ENCODE data around the gene LDB2.

Gene LDB2

GRCh38 chr4:16836324-16836723 is 62.1 kb downstream of the LDB2 start:
- DNase-seq (ENCODE audit: low spot score) = no peak
- in situ Hi-C loops (cut with MboI; ENCODE audit: low sequenced_read_pairs, unreplicated experiment) = no loop called here

GRCh38 chr4:16835597-16836247 is 62.7 kb downstream of the LDB2 start:
- no peak for TF ChIP-seq CTCF (IDR thresholded peaks at IDR 0.05; ENCODE audit: borderline replicate concordance, control extremely low read depth, extremely low read depth, insufficient read depth, missing control alignments)
- no peak for DNase-seq (ENCODE audit: low spot score)
- in situ Hi-C loops (cut with MboI; ENCODE audit: low sequenced_read_pairs, unreplicated experiment) = no loop called here

More at GRCh38 chr4:16836324-16836723, 62.1 kb downstream of the LDB2 start:
- no peak for TF ChIP-seq CTCF (IDR thresholded peaks at IDR 0.05; ENCODE audit: borderline replicate concordance, control extremely low read depth, extremely low read depth, insufficient read depth, missing control alignments)

GRCh38 chr4:16834814-16835213 is 63.6 kb downstream of the LDB2 start:
- in situ Hi-C loops (cut with MboI; ENCODE audit: low sequenced_read_pairs, unreplicated experiment) = no loop called here

GRCh38 chr4:16833722-16834121 is 64.7 kb downstream of the LDB2 start:
- no peak for TF ChIP-seq CTCF (IDR thresholded peaks at IDR 0.05; ENCODE audit: borderline replicate concordance, control extremely low read depth, extremely low read depth, insufficient read depth, missing control alignments)
- in situ Hi-C loops (cut with MboI; ENCODE audit: low sequenced_read_pairs, unreplicated experiment) = no loop called here
- no peak for DNase-seq (ENCODE audit: low spot score)

More at GRCh38 chr4:16834814-16835213, 63.6 kb downstream of the LDB2 start:
- DNase-seq (ENCODE audit: low spot score) = no peak
- no peak for TF ChIP-seq CTCF (IDR thresholded peaks at IDR 0.05; ENCODE audit: borderline replicate concordance, control extremely low read depth, extremely low read depth, insufficient read depth, missing control alignments)

GRCh38 chr4:16830081-16830480 is 68.4 kb downstream of the LDB2 start:
- in situ Hi-C loops (cut with MboI; ENCODE audit: low sequenced_read_pairs, unreplicated experiment) = no loop called here
- DNase-seq (ENCODE audit: low spot score) = no peak
- TF ChIP-seq CTCF (IDR thresholded peaks at IDR 0.05; ENCODE audit: borderline replicate concordance, control extremely low read depth, extremely low read depth, insufficient read depth, missing control alignments) = no peak

- DNase-seq (ENCODE audit: low spot score) = no peak
- in situ Hi-C loops (cut with MboI; ENCODE audit: low sequenced_read_pairs, unreplicated experiment) = no loop called here
- no peak for TF ChIP-seq CTCF (IDR thresholded peaks at IDR 0.05; ENCODE audit: borderline replicate concordance, control extremely low read depth, extremely low read depth, insufficient read depth, missing control alignments)
Observed at GRCh38 chr4:16827794-16828724, 70.4 kb downstream of the LDB2 start.

Measured in GM13976 (cell line).